Gastrocnemius medialis (tissue), 4 donors: ENCODE data around the gene DELE1.

Experiments
- CTCF ChIP-seq, 5 experiments: fragments of 450-650 bp in 3 of 5; fragments of 200-600 bp in 2 of 5; sonication (generic) in 2 of 5; IDR thresholded peaks in 4 of 5; conservative IDR thresholded peaks in 1 of 5; 1 replicate in 4 of 5; 2 replicates in 1 of 5; pipeline ENCODE4 v1.5.1; 2016 to 2019; ENCODE audit warnings: antibody characterized with exemption in 5 of 5, mild to moderate bottlenecking in 3 of 5, moderate library complexity in 3 of 5
- POLR2A ChIP-seq, 2 donors: fragments of 450-650 bp; IDR thresholded peaks; one replicate each; pipeline ENCODE4 v1.6.1; 2017; ENCODE audit warnings: antibody characterized with exemption in 2 of 2, mild to moderate bottlenecking in 2 of 2, moderate library complexity in 2 of 2

DNA sequence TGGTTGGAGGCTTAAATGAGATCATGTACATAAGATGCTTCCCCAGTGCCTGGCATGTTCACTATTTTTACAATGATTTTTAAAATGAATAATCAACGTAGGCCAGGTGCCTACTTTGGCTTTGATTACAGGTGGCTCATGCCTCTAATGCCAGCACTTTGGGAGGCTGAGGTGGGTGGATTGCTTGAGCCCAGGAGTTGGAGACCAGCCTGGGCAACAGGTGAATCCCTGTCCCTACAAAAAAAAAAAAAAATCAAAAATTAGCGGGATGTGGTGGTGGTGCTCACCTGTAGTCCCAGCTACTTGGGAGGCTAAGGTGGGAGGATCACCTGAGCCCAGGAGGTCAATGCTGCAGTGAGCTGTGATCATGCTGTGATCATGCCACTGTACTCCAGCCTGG, 25.1 kb downstream of the DELE1 start:
- TF ChIP-seq CTCF (IDR thresholded peaks at IDR 0.05 in 4 of 5, conservative IDR thresholded peaks at IDR 0.05 in 1 of 5) (no peak), POLR2A (IDR thresholded peaks at IDR 0.05) (no peak)
